NCI-H1092 treated with DMSO at 0.1 percent for 48 hours (cell line): ENCODE measurements around the gene GGCT.

Experiments used
- DNase-seq: peaks from one replicate; lab custom pipeline; 2025; lab: John Stamatoyannopoulos, UW

GGCT gene

DNA sequence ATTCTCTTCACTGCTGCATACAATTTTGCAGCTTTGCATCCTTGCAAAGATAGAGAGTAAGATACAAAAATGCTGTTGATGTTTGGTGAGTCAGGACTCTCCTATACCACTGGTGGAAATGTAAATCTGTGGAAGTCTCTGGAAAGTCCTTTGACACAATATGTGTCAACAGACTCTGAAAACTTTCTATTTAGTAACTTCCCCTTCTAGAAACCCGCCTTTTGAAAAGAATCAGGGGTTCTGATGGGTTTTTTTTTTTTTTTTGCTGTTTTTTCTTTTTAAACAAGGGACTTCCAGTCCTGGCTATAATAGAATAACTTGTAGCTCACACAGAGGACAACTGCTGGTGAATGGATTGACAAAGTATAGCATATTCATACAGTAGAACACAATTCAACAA lies 42.5 kb downstream of the GGCT start:
- DNase-seq, result no peak

DNA sequence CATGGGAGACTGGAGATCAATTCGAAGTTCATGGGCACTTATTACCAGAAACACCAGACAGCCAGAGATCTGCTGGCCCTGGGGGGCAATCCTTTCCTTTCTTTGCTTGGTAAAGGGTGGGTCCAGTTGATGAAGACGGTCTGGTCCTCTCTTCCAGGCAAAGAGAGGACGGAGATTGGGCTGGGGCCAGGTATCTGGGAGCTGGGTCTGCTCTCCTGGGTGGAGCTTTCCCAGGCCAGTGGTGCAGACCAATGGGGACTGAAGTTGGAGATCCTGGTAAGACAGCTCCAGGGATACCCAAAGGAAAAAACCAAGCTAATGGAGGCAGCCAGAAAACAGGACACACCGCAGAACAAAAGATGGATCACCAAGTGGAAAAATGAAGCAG lies 44.4 kb downstream of the GGCT start:
- DNase-seq, result no peak

DNA sequence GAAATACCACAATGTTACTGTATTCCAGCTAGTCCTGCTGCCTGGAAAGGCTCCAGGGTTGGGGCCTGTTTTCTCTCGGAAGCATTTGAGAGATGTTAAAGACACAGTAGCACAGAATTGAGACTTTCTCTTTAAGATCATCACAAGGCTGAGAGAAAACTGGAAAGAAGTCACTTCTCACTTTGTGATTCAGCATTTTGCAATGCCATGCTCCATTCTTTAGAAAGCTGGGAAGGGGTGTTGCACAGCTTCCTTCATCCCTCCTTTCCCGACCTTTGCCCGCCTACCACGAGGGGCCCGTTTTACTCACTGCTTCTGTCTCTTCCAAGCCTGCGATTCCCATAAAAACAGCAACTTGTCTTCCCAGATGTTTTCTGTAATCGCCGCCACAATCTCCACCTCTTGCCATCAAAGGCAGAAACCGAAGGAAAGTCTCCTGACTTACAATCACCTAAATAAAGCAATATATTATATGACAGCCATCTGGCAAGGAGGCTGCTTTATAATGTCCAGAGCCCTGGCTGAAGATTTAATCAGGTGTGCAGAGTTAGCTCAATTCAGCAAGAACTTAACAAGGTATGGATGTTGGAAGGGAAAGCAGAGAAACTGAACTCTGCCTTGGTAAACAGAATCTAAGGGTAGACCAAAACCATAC lies 44.9 kb downstream of the GGCT start:
- DNase-seq, result no peak

DNA sequence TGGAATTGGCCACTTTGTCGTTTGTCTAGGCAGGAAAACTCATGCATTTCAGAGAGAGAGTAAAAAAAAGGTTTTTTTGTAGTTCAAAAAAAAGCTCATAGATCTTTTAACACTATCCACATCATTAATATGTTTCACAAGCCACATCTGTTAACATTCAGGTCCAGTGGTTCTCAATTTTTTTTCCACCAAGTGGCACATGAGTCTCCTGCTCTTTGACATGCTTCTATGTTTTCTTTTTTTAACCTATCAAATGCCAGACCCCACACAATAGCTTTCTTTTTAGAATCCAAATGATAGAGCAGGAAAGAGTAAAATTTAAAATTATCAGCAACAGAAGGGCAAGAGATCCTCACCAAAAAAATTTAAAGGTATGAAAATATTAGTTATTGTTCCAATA lies 46.3 kb downstream of the GGCT start:
- no peak for DNase-seq

DNA sequence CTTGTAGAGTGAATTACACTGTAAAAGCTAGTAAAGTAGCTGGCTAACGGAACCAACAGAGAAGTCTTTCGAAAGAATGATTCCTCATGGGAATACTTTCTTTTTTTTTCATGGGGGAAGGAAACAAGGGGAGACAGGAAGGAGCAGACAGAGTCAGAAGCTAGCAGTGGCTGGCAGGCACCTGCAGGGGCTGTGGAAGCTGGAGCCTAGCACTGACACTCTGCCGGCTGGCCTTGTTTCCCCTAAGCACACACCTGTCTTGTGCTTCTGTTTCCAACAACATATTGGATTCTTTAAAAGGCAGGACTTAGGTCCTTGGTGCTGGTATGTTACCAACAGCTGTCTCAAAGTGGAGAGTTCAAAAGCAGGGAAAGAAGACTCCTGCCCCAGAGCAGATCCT lies 50.7 kb downstream of the GGCT start:
- DNase-seq, result no peak

DNA sequence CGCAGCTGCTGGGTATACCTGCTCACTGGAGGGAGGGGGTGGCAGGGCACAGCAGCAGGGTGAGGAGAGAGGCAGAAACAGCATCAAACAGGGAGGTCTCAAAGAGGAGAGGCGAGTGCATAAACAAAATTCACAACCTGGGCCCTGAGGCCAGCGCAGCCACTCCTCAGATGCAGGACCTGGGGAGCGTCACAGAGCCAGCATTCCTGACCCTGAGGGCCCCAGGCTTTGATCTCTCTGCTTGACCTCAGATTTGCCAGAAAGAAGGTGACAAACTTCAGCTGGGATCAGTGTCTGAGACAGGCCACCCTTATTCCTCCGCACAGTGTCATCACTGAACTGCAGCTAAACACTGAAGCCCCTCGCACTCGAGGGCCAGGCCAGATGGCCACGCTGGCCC lies 51.6 kb downstream of the GGCT start:
- no peak for DNase-seq

DNA sequence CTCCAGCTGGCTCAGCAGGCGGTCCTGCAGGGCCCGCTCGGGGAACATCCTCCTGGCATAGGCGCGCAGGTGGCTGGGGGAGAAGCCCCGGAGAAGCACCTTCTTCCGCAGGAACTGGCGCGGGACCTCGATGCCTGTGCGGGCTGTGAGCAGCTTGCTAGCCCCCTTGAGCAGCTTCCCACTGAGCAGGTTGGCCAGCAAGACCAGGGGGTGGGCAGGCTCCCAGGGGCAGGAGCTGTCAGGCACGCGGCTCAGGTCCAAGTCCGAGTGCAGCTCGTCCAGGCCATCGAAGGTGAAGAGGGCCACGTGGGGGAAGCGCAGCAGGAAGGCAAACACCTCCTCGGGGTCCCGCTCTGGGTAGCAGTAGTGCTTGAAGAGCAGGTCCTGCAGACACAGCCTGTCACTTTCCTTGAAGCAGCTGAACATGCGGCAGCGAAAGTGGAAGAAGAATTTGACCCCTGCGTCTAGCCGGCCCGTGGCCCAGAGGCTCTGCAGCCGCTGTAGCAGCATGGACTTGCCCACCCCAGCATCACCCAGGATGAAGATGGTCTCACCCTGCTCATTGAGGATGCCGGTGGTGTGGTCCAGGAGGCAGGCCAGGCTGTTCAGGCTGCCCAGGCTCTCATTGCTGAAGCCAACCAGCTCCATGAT lies 52.2 kb downstream of the GGCT start:
- no peak for DNase-seq

DNA sequence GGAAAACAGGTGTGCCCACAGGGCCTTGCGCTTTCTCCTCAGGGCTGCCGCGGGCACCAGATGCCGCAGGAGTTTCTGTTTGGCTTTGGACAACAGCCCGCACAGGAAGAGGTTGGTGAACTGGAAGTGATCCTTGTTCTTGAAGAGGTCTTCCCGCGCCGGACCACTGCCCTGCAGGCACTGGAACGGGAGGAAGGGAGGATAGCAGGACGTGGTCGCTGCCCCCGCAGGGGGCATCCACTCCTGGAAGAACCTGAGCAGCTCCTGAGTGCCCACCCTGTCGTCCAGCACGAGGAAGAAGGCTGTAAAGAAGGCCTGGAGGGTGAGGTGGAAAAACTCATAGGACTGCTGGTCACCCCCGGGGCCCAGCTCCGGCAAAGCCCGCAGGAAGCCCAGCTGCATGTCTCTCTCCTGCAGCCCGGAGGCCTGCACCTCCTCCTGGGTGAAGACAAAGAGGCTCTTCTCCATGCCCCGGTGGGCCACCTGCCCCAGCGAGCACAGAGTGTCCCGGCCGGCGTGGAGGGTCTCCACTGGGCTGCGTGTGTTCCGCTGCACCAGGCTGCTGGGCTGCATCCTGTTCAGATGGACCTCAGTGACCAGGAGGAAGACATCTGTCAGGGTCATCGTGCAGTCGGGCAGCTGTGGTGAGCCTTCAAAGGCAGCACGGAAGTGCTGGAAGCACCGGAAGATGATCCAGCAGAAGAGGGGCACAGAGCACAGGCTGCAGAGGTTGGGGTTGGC lies 52.9 kb downstream of the GGCT start:
- DNase-seq, result no peak

DNA sequence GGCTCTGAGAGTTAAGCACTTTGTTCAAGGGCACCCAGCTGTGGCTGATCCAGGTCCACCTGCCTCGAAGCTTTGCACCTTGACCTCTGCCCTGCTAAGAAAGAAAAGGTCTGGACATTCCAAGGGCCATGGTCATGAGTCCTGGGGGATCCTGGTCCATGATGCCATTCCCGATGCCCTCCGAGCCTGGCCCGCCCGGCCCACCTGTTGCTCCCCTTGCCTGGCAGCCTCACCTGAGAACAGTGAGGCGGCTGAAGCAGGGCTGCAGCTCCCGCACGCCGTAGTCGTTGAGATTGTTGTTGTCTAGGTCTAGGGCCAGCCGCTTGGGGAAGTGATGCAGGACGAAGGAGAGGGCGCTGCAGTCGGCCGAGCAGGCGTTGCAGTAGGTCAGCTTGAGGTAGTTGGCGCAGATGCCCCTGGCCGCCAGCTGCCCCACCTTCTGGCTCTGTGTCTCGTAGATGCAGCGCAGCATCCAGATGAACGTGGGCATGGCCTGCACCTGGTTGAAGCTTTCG lies 53.6 kb downstream of the GGCT start:
- DNase-seq, result no peak

DNA sequence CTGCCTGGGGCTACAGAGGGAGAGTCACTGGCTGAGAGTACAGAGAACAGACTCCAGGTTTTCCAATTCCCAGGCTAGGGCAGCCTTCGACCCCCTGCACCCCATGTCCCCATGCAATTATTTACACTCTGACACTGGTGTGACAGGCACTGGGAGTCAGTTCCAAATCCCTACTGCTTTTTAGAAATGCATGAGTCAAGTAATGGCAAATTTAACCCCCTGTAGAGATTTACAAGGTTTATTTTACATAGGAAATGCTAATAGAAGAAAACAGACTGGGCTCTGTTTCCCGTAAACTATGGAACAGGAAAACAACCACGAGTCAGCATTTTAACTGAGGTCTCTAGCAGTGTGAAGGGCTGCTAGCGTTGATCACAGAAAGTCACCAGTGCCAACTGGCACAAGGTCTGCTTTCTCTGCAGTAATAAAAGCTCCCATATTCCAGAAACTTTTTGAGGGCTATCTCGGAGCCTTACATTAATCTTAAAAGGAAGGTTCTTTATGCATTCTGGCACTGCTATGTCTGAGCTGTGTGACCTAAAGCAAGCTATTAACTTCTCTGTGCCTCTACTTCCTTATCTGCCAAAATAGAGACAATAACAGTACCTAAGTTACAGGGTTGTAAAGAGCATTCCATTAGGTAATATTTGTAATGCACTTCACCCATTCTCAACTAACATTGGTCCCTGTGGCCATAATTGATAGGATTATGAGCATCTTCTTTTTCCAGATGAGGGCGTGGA lies 54.2 kb downstream of the GGCT start:
- DNase-seq, result no peak

DNA sequence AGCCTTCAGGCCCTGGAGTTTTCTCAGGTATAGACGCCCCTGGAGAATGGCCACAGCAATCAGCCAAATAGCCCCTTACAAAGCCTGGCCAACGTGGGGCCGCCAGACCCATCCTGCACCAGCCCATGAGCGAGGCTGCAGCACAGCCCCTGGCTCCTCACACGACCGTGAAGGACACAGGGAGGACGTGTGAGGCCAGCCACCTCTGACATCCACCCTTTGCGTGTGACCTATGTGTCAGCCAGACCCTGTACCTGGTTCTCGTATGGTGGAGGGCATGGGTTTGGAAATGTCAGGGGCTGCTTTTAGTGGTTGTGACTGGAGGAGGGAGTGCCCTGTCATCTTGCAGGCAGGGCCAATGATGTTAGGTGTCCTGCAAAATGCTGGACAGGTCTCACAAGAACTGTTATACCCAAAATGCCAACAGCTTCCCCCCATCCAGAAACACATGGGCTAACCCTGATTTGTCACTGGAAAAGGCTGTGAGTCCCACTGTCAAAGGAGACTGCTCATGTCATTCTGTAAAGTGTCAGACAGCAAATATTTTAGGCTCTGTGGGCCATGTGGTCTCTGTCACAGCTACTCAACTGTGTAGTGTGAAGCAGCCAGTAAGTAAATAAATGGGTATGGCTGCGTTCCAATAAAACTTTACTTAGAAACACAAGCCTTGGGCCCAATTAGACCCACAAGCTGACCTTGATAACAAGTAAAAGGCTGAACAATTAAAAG lies 56.0 kb downstream of the GGCT start:
- DNase-seq, result no peak

DNA sequence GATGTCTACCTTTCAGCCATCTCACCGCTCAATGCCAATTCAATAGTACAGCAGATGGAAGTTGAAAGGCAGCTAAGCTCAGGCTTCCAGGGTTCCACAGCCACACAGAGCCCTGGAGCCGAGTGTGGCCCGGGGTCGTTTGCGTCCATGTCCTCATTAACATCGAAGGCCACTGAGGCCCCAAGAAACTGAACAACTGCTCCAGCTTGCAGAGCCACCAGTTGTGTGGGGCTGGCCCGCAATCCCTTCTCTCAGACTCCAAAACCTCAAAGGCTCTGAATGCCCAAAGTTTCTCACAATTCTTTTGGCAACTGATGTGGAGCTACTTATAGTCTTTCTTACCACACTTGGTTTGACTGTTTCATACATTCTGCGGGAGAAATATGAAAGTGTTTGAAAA lies 57.2 kb downstream of the GGCT start:
- no peak for DNase-seq
